HG02943 (cell line): Measurements from ENCODE around the gene CYP19A1.

Experiments
- ATAC-seq: cut with Tn5 transposase; IDR thresholded peaks from one replicate; pipeline ENCODE4 v1.9.1; 2021; ENCODE audit warnings: mild to moderate bottlenecking, low read depth, moderate library complexity; ENCODE audit not compliant: unreplicated experiment

The CYP19A1 gene

GRCh38 chr15:51338496-51338895, at the start of gene CYP19A1:
TSS of gene CYP19A1 (minus strand) at chr15:51338596. CDS start at chr15:51242912, 95,684 bp downstream.
- no peak for ATAC-seq

GRCh38 chr15:51387699-51388041, 49.3 kb upstream of the CYP19A1 start:
- ATAC-seq, result no peak

DNA sequence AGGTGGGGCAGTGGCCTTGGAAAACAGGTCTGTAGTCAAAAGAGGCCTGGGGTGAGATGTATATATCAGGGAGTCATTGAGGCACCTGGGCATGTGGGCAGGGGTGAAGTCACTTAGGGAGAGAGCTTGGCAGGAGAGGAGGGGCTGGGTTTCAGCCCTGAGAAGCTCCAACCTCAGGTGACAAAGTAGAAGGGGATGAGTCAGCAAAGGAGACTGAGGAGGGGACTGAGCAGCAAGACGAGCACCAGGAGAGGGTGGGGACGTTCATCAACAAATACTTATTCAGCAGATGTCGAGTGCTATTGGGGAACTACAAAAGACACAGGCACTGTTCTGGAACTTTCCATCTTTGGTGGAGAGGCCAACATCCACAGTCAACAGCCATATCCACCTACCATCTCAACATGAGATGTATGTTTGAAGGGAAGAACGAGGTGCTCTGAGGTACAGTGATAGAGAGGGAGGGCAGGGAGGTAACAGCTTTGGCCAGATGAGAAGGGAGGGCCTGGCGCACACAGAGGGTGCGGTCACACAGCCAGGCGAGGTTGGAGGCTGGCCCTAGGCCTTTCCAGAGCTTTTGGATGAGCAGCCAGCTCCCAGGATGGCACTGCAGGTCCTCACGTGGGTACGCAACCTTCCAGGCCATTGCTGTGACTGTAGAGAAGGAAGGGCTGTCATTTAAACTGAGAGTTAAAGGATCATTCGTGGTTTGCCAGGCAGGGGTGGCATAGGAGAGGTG, 48.7 kb upstream of the CYP19A1 start:
- no peak for ATAC-seq

GRCh38 chr15:51386486-51386885, 48.1 kb upstream of the CYP19A1 start:
- no peak for ATAC-seq

DNA sequence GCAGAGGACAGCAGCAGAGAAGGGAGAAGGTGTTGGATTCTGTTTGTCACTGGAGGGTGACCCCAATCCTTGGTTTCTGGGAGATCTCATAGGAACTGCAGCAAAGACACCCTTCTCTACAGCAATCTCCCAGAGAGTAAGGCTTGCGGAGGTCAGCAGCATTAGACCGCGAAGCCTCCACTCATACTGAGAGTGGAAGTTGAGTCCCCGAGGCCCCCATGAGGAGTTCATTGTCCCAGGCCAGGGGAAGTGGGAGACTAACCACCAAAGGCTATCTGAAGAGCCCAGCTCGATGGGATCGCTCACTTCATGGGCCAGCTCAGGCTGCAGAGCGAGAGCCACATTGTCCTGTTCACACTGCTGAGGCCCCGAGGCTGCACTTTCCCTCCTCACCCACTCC, 47.6 kb upstream of the CYP19A1 start:
- ATAC-seq, result no peak

- ATAC-seq, result no peak
Observed at GRCh38 chr15:51382787-51383186, 44.4 kb upstream of the CYP19A1 start.

GRCh38 chr15:51380999-51381806, 42.8 kb upstream of the CYP19A1 start:
- ATAC-seq, result peak; percentile 78

GRCh38 chr15:51379390-51379789, 41.0 kb upstream of the CYP19A1 start:
- no peak for ATAC-seq

DNA sequence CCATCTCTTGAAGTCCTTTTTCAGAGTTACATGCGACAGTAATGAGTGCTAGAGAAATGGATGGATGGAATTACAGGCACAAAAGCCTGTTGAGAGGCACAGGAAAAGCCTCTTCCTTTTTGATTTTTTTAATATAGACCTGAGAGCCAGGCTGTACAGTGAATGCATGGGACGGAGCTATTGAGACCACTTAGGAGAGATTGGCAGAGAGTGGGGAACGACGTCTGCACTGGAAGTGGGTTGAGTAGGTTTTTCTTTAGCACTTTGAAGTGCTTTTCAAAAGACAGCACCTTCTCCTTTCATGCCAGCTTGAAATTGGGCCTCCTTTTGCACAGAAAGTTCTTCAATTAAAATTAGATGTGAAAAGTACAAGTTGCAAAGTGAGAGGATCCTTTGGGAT, 40.0 kb upstream of the CYP19A1 start:
- no peak for ATAC-seq

DNA sequence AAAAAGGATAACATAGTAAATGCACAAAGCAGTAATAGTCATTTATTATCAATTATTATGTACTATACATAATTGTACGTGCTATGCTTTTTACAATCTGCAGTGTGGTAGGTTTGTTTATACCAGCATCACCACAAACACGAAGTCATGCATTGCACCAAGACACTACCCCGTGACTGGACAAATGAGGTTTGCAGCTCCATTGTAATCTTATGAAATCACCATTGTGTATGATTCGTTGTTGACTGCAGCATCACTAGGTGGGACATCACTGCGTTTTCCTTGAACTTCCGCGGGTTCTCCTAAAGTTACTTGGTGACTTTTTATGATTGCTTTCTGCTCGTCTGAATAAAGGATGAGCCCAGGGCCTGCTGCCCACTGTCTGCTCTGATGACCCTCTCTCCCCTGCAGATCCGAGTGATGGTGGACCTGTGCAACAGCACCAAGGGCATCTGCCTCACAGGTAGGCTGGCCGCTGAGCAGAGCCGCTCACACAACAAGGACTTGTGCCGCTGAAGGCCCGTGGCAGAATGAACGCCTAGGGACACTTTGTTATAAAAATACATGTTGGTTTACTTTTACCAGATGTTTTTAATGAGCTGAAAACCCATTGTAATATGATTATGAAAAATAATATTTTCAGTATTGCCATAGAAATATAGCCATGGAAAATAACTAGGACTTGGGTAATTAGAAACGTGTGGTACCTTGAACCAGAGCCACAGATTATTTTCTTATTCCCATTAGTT, 38.8 kb upstream of the CYP19A1 start:
- ATAC-seq, result no peak

GRCh38 chr15:51375966-51376640, 37.7 kb upstream of the CYP19A1 start:
- ATAC-seq, result no peak

- no peak for ATAC-seq
Observed at GRCh38 chr15:51374131-51374530, 35.7 kb upstream of the CYP19A1 start.

GRCh38 chr15:51371266-51371665, 32.9 kb upstream of the CYP19A1 start:
- no peak for ATAC-seq

DNA sequence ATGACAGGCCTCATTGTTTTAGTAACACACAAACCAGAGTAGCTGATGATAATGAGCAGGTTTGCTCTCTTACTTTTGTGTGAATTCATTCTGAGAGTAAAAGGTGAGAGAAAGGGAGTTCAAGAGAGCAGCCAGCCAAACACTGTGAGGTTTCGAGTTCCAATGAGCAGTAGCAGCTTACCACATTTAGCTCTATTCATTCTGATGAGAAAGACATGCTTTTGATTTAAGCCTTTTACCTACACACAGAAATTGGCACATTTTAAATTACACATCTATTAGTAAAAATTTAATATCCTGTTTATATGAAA, 31.0 kb upstream of the CYP19A1 start:
- ATAC-seq, result no peak

DNA sequence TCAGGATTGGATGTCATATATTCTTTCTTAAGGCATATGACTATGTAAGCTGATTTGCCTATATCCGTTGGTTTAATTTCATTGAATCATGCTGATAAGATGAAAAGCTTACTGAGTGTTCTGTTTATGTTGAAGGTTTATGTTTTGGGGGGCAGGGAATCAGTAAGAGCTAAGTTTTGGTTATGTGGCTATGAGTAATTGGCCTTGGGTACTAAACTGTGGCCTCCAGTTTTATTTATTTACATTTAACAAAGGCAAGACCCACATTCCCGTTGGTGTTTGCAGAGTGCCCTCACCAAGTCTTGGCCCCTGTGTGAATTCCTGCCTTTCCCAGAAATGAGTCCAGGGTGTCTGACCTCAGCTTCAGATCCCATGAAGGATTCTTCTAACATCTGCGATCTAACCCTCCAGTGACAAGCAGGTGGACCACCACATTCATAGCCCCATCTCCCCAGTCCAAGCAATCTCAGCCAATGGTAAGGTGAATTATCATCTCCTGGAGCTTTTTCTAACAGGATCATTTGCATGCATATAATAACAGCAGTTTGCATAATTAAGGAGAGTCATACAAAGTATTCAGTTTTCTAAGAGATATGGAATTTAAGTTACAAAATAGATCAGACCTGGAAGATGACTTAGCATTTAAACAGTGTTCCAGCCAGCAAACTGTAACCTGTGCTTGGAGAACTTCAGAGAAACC, 30.5 kb upstream of the CYP19A1 start:
- ATAC-seq, result no peak

DNA sequence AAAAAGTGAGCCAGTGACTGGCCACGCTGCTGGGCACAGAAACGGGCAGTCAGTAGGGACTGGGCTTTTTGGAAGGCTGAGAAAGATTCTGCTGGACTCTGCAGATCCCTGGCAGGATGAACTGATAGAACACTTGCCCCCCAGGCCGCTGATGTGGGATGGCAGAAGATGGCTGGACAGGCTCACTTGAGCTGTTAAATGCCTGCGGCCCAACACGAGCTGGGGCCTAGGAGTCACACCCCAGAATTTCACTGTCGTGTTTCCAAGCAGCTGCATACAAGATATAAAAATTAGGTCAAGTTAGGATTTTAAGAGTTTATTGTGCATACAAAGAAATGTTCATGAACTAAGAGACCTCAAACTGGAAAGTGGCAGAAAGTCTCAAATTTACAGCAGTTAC, 29.9 kb upstream of the CYP19A1 start:
- no peak for ATAC-seq

DNA sequence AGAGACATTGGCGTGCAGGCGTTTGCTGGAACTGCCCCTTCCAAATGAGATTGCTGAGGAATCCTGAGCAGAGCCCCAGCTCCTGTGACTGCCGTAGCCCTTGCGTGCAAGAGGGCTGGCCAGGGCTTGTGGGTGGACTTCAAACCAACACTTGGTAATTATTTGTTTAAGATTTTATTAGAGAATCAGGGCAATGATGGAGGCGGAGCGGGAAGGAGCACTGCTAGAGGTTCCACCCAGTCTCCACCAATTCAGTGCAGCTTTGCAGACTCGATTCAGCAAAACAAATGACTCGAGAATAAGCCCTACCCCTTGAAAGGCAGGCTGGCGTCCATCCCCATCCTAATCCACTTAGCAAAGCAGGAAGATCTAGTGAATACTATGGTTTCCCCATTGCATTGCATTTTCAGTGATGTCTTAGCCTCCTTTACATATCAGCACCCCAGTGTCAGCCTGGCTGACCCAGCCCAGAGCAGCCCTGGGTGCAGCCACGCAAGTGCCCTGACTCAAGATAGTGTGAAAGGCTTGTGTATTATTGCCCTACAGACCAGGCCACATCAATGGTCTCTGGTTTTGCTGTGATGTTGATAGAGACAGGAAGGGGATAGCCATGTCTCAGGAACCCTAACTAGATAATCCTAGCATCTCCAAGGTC, 29.1 kb upstream of the CYP19A1 start:
- no peak for ATAC-seq

- no peak for ATAC-seq
Observed at GRCh38 chr15:51366920-51367319, 28.5 kb upstream of the CYP19A1 start.

- no peak for ATAC-seq
Observed at GRCh38 chr15:51366071-51366470, 27.7 kb upstream of the CYP19A1 start.

GRCh38 chr15:51365417-51365816, 27.0 kb upstream of the CYP19A1 start:
- ATAC-seq, result no peak
